OCI-LY7 (cell line): Measurements from ENCODE around the gene COL4A2.

ENCODE experiments used
- EZH2phosphoT487 ChIP-seq: fragments of 200-600 bp; sonication (generic); IDR thresholded peaks from 2 replicates; pipeline ENCODE4 v1.6.1; 2018; ENCODE audit warnings: low read depth, borderline replicate concordance, mild to moderate bottlenecking, mixed run types, antibody characterized with exemption, low read length, moderate library complexity, mixed read lengths
- TF ChIP-seq, protein P1 (sequence below): fragments of 200-600 bp; sonication (generic); conservative IDR thresholded peaks from 2 replicates; pipeline ENCODE4 v1.5.1; 2014; ENCODE audit warnings: mild to moderate bottlenecking, antibody characterized with exemption, low read length, moderate library complexity, mixed read lengths

DNA sequence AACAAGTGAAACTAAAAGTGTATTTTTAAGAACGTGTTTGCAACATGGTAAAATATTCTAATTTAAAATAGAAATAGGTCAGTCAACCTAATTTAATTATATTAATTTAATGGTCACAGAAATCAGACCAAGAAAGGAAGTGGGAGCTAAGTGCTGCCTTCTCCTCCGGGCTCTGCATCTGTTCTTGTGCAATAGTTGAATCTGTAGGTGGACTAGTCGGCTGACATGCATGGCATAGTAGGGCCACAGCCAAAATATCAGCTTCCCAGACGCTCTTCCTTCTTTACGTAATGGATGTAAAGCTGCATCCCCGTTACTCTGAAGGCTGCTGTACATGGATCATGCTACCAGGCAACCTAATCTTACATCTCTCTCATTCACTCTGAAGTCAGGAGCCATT is 47.4 kb upstream of the COL4A2 start:
- TF ChIP-seq, protein P1, sequence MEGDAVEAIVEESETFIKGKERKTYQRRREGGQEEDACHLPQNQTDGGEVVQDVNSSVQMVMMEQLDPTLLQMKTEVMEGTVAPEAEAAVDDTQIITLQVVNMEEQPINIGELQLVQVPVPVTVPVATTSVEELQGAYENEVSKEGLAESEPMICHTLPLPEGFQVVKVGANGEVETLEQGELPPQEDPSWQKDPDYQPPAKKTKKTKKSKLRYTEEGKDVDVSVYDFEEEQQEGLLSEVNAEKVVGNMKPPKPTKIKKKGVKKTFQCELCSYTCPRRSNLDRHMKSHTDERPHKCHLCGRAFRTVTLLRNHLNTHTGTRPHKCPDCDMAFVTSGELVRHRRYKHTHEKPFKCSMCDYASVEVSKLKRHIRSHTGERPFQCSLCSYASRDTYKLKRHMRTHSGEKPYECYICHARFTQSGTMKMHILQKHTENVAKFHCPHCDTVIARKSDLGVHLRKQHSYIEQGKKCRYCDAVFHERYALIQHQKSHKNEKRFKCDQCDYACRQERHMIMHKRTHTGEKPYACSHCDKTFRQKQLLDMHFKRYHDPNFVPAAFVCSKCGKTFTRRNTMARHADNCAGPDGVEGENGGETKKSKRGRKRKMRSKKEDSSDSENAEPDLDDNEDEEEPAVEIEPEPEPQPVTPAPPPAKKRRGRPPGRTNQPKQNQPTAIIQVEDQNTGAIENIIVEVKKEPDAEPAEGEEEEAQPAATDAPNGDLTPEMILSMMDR, result no peak
- no peak for TF ChIP-seq EZH2phosphoT487
